Measurements from ENCODE around the gene ARRDC3. TPM values are rescaled to one million over a fixed set of nuclear protein-coding genes. Genes with fewer than 3 reads are reported as not detected.

ARRDC3 gene
- total and polyA plus RNA-seq, 2 donors (not counting 1 experiment from before 2014, with no cell fraction given) = 33.6 to 105 TPM

DNA sequence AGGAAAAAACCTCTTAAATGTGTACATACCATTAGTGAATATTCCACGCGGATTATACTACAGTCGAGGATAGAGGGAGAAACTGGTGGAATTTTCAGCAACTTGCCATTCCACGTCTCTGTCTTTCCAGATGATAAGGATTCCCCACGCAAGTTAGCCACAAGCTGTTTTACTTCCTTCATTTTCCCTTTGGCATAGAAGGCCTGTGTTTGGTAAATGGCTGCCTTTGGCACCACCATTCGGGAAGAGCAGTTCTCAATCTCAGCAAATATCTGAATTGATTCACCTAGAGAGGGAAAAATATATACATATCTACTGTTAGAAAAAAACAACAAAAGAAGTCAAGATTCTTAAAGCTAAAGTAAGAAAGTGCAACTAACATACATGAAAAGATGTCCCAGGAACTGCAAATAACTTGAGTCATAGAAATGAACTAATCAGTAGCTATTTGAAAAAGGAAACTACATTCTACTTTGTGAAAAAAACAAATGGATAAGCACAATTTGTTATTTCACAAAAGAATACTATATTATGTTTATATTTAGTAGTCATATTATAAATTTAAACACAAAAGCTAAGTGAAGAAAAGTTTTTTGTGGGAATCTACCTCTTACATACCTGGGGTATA, 8.1 kb downstream of the ARRDC3 start:
- H3K79me2 ChIP-seq (ENCODE audit: control insufficient read depth, insufficient read depth, low read length) = peaks cover 53% of the 10 kb centered on the region
- no peak overlapping the region for H3K27ac ChIP-seq (ENCODE audit: insufficient read depth, low read length)
- H3K9ac ChIP-seq (ENCODE audit: insufficient read depth, low read length) = no peak overlapping the region
- H2AFZ ChIP-seq (ENCODE audit: low read length) = no peak overlapping the region
- H3K27me3 ChIP-seq (ENCODE audit: control insufficient read depth, insufficient read depth, low read length) = no peaks in the 10 kb centered on the region
- H3K36me3 ChIP-seq (ENCODE audit: control insufficient read depth, insufficient read depth, low read length) = peaks cover 24% of the 10 kb centered on the region
- no peaks in the 10 kb centered on the region for H3K4me1 ChIP-seq (ENCODE audit: control insufficient read depth, extremely low read depth, insufficient read depth, low read length)
- TF ChIP-seq, protein P1, sequence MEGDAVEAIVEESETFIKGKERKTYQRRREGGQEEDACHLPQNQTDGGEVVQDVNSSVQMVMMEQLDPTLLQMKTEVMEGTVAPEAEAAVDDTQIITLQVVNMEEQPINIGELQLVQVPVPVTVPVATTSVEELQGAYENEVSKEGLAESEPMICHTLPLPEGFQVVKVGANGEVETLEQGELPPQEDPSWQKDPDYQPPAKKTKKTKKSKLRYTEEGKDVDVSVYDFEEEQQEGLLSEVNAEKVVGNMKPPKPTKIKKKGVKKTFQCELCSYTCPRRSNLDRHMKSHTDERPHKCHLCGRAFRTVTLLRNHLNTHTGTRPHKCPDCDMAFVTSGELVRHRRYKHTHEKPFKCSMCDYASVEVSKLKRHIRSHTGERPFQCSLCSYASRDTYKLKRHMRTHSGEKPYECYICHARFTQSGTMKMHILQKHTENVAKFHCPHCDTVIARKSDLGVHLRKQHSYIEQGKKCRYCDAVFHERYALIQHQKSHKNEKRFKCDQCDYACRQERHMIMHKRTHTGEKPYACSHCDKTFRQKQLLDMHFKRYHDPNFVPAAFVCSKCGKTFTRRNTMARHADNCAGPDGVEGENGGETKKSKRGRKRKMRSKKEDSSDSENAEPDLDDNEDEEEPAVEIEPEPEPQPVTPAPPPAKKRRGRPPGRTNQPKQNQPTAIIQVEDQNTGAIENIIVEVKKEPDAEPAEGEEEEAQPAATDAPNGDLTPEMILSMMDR (conservative IDR thresholded peaks at IDR 0.05 in 1 of 2, IDR thresholded peaks at IDR 0.05 in 1 of 2; ENCODE audit: low read depth in 1 of 2, low read length in 2 of 2) = no peak
- TF ChIP-seq EZH2 (IDR thresholded peaks at IDR 0.05; ENCODE audit: low read length, missing control alignments) = no peak
- no peaks in the 10 kb centered on the region for H3K9me3 ChIP-seq (ENCODE audit: control insufficient read depth, insufficient read depth, low read depth, low read length)
- H3K4me2 ChIP-seq (ENCODE audit: extremely low read depth, insufficient read depth, low read length) = no peak overlapping the region
- H3K4me3 ChIP-seq (replicated peaks in 1 of 4; ENCODE audit: control extremely low read depth in 1 of 4, insufficient read depth in 1 of 4, low read depth in 3 of 4, low read length in 4 of 4) = no peak overlapping the region
- DNase-seq (ENCODE audit: low read depth in 2 of 2) = no peak
- no peaks in the 10 kb centered on the region for H4K20me1 ChIP-seq (ENCODE audit: control insufficient read depth, extremely low read depth, insufficient read depth, low read length)

DNA sequence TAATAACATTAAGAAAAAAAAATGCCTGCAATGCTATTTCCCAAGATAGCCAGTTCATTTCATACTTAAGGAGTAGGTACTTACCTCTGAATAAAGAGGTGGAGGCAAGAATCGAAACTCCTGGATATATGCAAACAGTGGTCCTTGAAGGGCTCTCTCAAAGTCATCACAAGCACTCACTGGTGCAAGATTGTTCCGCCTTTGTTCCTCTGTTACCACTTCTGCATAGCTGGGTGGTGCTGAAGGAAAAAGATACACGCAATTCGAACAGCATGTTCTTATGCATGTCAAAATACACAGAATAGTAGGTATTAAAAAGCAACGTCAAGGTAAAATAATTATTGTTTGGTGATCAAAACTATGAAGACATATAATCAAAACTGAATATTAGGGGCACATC, 9.5 kb downstream of the ARRDC3 start:
- peaks cover 41% of the 10 kb centered on the region for H3K79me2 ChIP-seq (ENCODE audit: control insufficient read depth, insufficient read depth, low read length)
- TF ChIP-seq, protein P1 (conservative IDR thresholded peaks at IDR 0.05 in 1 of 2, IDR thresholded peaks at IDR 0.05 in 1 of 2; ENCODE audit: low read depth in 1 of 2, low read length in 2 of 2) = no peak
- no peak for TF ChIP-seq EZH2 (IDR thresholded peaks at IDR 0.05; ENCODE audit: low read length, missing control alignments)
- no peaks in the 10 kb centered on the region for H3K9me3 ChIP-seq (ENCODE audit: control insufficient read depth, insufficient read depth, low read depth, low read length)

DNA sequence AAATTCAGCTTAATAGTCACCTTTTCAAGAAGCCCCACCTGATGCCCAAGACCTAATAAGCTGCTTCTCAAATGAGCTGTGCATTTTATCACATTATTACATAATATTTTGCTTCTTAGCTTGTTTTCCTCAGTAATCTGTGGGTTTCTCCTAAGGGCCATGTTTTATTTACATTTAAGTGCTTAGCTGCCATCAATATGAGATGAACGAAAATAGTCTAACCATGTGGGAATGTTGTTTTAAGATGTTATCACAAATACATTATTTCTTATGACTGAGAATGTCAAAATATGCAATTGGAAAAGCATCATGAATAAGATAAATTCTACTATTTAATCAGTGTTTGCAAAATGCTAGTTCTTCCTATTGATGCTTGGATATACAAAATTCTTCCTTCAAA, 10.1 kb downstream of the ARRDC3 start:
- H3K4me2 ChIP-seq (ENCODE audit: extremely low read depth, insufficient read depth, low read length) = no peak overlapping the region
- no peaks in the 10 kb centered on the region for H3K9me3 ChIP-seq (ENCODE audit: control insufficient read depth, insufficient read depth, low read depth, low read length)
- peaks cover 24% of the 10 kb centered on the region for H3K36me3 ChIP-seq (ENCODE audit: control insufficient read depth, insufficient read depth, low read length)
- H3K4me1 ChIP-seq (ENCODE audit: control insufficient read depth, extremely low read depth, insufficient read depth, low read length) = no peaks in the 10 kb centered on the region
- no peaks in the 10 kb centered on the region for H3K27me3 ChIP-seq (ENCODE audit: control insufficient read depth, insufficient read depth, low read length)
- H4K20me1 ChIP-seq (ENCODE audit: control insufficient read depth, extremely low read depth, insufficient read depth, low read length) = no peaks in the 10 kb centered on the region
- no peak overlapping the region for H3K9ac ChIP-seq (ENCODE audit: insufficient read depth, low read length)
- no peak overlapping the region for H3K27ac ChIP-seq (ENCODE audit: insufficient read depth, low read length)
- no peak for DNase-seq (ENCODE audit: low read depth in 2 of 2)
- H2AFZ ChIP-seq (ENCODE audit: low read length) = no peak overlapping the region
- no peak overlapping the region for H3K4me3 ChIP-seq (replicated peaks in 1 of 4; ENCODE audit: control extremely low read depth in 1 of 4, insufficient read depth in 1 of 4, low read depth in 3 of 4, low read length in 4 of 4)
- H3K79me2 ChIP-seq (ENCODE audit: control insufficient read depth, insufficient read depth, low read length) = peaks cover 35% of the 10 kb centered on the region
- TF ChIP-seq, protein P1 (conservative IDR thresholded peaks at IDR 0.05 in 1 of 2, IDR thresholded peaks at IDR 0.05 in 1 of 2; ENCODE audit: low read depth in 1 of 2, low read length in 2 of 2) = no peak
- no peak for TF ChIP-seq EZH2 (IDR thresholded peaks at IDR 0.05; ENCODE audit: low read length, missing control alignments)

More for the DNA sequence above, 9.5 kb downstream of the ARRDC3 start:
- no peak overlapping the region for H2AFZ ChIP-seq (ENCODE audit: low read length)
- peaks cover 24% of the 10 kb centered on the region for H3K36me3 ChIP-seq (ENCODE audit: control insufficient read depth, insufficient read depth, low read length)
- no peak overlapping the region for H3K27ac ChIP-seq (ENCODE audit: insufficient read depth, low read length)
- no peaks in the 10 kb centered on the region for H3K27me3 ChIP-seq (ENCODE audit: control insufficient read depth, insufficient read depth, low read length)
- H4K20me1 ChIP-seq (ENCODE audit: control insufficient read depth, extremely low read depth, insufficient read depth, low read length) = no peaks in the 10 kb centered on the region
- H3K4me2 ChIP-seq (ENCODE audit: extremely low read depth, insufficient read depth, low read length) = no peak overlapping the region
- DNase-seq (ENCODE audit: low read depth in 2 of 2) = no peak
- H3K4me3 ChIP-seq (replicated peaks in 1 of 4; ENCODE audit: control extremely low read depth in 1 of 4, insufficient read depth in 1 of 4, low read depth in 3 of 4, low read length in 4 of 4) = no peak overlapping the region
- no peaks in the 10 kb centered on the region for H3K4me1 ChIP-seq (ENCODE audit: control insufficient read depth, extremely low read depth, insufficient read depth, low read length)
- no peak overlapping the region for H3K9ac ChIP-seq (ENCODE audit: insufficient read depth, low read length)

All from fibroblast of lung (primary cell).